ENCODE data around the gene PRF1.
"Not testable (repeated sequence)": the region's sequence is repeated elsewhere in the genome, so short reads cannot be mapped to it uniquely, and the experiment has no call there.

The PRF1 gene

DNA sequence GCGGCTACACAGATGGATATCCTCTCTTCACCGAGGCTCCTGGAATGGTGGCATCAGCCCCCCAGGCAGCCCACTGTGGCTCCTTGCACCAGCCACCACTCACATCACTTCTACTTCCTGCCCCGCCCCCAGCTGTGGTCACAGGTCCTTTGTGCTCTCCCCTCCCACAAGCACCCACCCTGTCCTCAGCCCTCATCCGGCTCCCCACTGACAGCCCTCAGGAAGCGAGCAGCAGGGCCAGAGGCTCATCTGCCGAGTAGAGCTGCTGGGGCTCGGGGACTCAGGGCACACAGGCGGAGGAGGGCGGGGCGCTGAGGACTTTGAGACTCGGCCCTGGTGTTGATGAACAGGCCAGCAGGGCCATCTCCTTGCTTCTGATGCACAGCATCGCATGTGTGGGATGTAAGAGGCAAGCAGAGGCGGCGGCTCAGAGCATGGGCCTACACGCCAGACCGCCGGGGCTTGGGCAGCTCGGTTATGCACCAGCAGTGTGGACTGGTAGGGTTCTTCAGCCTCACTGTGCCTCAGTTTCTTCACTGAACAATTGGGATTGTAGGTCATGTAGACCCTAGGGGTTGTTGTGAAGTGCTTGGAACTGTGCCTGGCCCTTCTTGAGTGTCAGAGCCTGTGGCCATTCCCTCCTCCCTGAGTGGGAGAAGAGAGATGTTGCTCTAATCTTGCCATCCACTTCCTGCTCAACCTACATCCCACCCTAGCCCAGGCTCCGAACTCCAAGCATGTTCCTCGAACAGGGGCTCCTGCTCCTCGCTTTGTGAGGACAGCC is at the start of gene PRF1:
TSS of gene PRF1 (minus strand) at position 77 of the 784 bp plus-strand sequence. CDS start 1,839 bp downstream, outside the sequence.
- DNase-seq (ENCODE audit: low read depth), result peak; percentile 70

DNA sequence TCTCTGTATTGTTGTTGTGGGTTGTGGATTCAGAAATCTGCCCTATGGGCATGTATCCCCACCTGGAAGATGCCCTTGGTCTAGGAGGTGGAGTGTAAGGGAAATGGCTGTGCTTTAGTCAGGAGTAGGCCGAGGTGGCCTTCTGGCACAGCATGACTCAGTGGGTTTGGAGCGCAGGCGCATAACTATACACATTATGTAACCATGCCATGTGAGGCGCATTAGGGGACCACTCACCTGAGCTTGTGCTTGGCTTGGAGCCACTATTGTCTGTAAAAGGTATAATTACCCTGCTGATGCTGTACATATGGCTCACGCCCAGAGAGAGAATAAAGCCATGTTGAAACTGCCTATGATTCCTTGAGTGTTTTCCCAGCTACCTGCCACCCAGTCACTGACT is 49.1 kb upstream of the PRF1 start:
- no peak for DNase-seq (ENCODE audit: low read depth)

GRCh38 chr10:70650718-70651117 is 48.2 kb upstream of the PRF1 start:
- no peak for DNase-seq (ENCODE audit: low read depth)

DNA sequence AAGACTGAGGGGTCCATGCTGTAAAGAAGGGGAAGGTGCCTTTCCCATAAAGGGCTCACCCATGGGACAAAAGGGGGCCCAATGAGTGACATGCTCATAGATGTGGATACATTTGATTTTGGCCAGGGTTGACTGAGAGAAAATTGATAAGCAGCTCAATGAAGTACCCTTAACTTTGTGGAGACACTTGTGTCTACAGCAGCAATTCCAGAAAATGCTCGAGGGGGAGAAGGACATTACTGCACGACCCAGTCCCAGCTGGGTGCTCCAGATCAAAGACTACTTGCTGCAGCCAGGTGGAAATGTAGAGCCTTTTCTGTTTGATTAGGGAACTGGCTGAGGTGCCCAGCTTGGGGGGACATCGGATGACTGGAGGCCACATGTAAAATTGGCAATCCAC is 47.6 kb upstream of the PRF1 start:
- DNase-seq (ENCODE audit: low read depth), result no peak

DNA sequence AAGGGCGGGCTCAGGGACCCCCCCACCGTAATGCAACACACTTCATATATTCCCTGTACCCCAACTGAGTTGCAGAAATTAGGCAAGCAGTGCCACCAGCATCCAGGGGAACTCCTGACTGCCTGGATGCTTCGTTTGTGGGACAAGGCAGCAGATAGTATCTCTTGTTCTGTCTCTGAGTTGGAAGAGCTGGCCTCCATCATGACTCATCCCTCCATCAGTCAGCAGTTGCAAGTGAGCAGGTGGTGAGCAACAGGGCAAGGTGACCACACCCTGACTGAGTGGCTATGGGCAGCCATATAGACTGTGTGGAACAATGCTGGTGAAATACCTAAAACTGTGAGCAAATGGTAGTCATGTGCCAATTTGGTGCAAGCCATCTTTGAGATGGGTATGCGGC is 47.0 kb upstream of the PRF1 start:
- no peak for DNase-seq (ENCODE audit: low read depth)

GRCh38 chr10:70648427-70648826 is 45.9 kb upstream of the PRF1 start:
- no peak for DNase-seq (ENCODE audit: low read depth)

DNA sequence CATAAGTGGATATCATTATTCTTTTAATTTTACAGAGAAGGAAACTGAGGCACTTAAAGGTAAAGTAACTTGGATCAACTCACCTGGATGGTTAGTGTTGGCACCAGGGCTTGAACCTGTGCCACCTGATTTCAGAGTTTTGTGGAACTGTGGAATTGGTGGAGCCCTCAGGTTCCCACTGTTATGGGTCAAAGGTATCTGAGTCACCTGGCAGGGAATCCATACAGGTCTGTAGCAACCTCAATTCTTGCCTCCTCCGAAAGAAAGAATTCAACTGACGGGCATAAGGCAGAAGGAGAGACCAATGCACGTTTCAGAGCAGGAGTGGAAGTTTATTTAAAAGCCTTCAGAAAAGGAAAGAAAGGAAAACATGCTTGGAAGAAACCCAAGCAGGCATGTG is 44.5 kb upstream of the PRF1 start:
- no peak for DNase-seq (ENCODE audit: low read depth)

DNA sequence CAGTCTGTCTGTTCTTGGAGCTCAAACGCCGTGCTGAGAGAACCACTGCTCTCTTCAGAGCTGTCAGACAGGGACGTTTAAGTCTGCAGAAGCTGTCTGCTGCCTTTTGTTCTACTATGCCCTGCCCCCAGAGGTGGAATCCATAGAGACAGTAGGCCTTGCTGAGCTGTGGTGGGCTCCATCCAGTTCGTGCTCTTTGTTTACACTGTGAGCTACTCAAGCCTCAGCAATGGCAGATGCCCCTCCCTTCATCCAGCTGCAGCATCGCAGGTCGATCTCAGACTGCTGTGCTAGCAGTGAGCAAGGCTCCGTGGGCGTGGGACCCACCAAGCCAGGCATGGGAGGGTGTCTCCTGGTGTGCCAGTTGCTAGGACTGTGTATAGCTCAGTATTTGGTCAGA is 42.4 kb upstream of the PRF1 start:
- not testable (repeated sequence) for DNase-seq (ENCODE audit: low read depth)

- not testable (repeated sequence) for DNase-seq (ENCODE audit: low read depth)
These were observed 40.7 kb upstream of the PRF1 start for GRCh38 chr10:70643272-70643671.

GRCh38 chr10:70639640-70640383 is 37.3 kb upstream of the PRF1 start:
- DNase-seq (ENCODE audit: low read depth), result not testable (repeated sequence)

- DNase-seq (ENCODE audit: low read depth), result not testable (repeated sequence)
These were observed 32.0 kb upstream of the PRF1 start for GRCh38 chr10:70634515-70634914.

GRCh38 chr10:70634011-70634410 is 31.5 kb upstream of the PRF1 start:
- DNase-seq (ENCODE audit: low read depth), result no peak

- not testable (repeated sequence) for DNase-seq (ENCODE audit: low read depth)
These were observed 29.2 kb upstream of the PRF1 start for GRCh38 chr10:70631735-70632134.

GRCh38 chr10:70629338-70629737 is 26.8 kb upstream of the PRF1 start:
- no peak for DNase-seq (ENCODE audit: low read depth)

DNA sequence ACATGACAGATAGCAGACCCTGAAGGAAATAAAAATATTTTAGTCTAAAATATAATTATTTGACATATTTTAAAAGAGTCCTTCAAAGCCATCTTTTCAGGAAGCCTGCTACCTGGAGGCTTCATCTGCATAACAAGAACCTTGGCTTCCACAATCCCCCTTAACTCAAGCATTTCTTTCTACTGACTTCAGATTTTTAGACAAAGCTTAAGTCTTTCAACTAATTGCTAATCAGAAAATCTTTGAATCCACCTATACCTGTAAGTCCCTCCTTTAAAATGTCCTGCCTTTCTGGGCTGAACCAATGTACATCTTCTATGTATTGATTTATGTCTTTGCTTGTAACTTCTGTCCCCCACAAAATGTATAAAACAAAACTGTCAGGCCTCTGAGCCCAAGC is 23.5 kb upstream of the PRF1 start:
- DNase-seq (ENCODE audit: low read depth), result no peak

DNA sequence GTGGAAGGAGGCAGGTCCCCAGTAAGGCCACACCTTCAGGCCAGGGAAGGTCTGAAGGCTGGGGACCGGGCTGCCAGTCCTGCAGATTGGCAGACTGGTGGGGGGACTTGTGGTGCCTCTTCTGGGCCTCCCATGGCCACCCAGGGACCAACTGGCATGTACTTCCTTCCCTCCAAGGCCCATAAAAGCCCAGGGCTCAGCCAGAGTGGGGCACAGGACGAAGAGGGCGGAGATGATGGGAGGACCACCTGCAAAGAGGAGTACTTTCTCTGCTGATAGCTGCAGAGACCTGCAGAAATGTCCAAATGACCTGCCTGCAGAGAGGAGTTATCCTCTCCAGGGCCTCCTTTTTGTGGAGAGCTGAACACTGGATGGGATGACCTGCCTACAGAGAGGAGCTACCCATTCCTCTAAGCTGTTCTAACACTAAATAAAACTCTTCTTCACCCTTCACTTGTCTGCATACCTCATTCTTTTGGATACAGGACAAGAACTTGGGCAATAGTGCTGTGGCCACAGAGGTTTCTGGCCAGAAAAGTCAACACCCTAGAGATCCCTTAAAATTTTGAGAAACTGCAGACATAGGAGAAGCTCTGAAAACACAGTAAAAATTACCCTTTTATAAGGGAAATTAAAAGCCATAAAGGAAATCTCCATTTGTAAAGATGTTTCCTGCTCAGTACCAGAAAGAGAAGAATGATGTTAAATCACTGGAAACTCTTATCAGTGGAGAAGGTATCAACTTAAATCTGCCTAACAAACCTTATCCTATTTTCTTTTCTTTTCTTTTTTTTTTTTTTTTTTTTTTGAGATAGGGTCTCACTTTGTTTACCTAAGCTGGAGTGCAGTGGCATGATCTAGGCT is 20.7 kb upstream of the PRF1 start:
- DNase-seq (ENCODE audit: low read depth), result no peak

DNA sequence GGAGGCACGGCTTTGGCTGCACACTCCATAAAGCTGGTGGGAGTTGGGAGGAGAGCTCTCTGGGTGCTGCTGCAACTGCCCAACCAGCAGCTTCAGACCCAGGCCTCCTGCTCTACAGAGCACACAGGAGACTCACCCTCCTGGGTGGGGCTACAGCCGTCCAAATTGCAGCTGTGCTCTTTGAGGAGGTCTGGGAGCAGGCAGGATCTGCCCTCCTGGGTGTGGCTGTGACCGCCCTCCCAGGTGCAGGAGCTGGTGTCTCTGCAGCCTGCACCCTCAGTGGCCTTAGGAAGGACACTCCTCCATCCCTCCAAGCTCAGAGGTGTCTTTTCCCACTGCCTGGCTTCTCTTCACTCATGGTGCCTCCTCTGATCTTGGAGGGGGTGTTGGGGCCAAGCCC is 20.0 kb upstream of the PRF1 start:
- no peak for DNase-seq (ENCODE audit: low read depth)

GRCh38 chr10:70621503-70622078 is 19.1 kb upstream of the PRF1 start:
- no peak for DNase-seq (ENCODE audit: low read depth)

- no peak for DNase-seq (ENCODE audit: low read depth)
These were observed 17.4 kb upstream of the PRF1 start for GRCh38 chr10:70620020-70620289.

- no peak for DNase-seq (ENCODE audit: low read depth)
These were observed 16.9 kb upstream of the PRF1 start for GRCh38 chr10:70619271-70620019.

- no peak for DNase-seq (ENCODE audit: low read depth)
These were observed 16.1 kb upstream of the PRF1 start for GRCh38 chr10:70618663-70619062.

Data from stimulated activated CD8-positive, alpha-beta memory T cell treated with anti-CD3 and anti-CD28 coated beads, Interleukin-12 subunit alpha, Interleukin-12 subunit beta, amount 100 ng/mL, for 1 hour (primary cell).